Stimulated activated naive CD4-positive, alpha-beta T cell (primary cell): Measurements from ENCODE around the gene MLYCD.
"Not testable (repeated sequence)": the region's sequence is repeated elsewhere in the genome, so short reads cannot be mapped to it uniquely, and the experiment has no call there.

Experiments
- DNase-seq, 6 experiments: peaks; one replicate each; lab custom pipeline; 2025; lab: John Stamatoyannopoulos, UW

The MLYCD gene

GRCh38 chr16:83940630-83941378 is 41.9 kb downstream of the MLYCD start:
- no peak for DNase-seq

- DNase-seq, result not testable (repeated sequence)
Observed at GRCh38 chr16:83941546-83941945, 42.6 kb downstream of the MLYCD start.

DNA sequence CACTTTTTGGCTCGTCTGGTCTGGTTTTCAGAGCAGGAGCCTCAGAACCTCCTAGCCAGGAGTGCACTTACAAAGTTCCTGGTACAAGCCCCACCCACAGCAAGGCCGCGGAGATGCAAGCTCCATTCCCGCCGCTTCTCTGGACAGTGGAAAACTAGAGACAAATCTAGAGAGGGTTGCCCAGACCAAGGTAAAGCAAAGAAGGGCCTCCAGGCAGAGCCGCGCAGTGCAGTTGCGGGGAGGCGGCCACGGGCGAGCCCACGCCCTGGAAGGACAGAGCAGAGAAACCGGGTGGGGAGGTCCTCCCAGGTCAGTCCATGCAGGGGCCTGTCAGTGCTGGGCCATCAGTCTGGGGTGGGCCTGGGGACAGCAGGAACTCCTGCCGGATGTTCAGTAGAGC is 43.2 kb downstream of the MLYCD start:
- no peak for DNase-seq

DNA sequence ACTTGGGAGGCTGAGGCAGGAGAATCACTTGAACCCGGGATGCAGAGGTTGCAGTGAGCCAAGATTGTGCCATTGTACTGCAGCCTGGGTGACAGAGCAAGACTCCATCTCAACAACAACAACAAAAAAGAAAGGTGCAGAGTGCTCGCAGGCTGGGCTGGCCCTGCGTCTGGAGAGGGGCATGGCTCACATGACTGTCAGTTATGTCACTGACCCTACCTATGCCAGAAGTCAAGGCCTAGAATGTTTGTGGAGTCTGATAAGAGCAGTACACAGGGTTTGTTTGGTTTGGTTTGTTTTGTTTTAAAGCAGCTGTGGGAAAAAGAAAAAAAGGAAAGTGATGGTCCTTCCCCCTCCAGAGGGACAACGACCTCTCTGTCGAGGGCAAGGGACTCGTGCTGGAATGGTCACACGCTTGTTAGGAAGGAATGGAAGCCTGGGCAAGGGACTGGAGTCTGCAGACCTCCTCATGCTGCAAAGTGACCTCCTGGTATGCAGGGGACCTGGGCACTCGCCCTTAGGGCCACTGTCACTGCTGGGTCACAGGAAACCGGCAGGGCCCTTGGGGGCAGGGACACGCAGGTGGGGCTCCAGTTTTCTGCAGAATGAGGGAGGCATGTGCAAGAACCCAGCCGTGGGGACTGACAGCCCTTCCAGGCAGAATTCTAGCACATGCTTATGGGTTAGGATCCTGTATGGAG is 44.0 kb downstream of the MLYCD start:
- DNase-seq, result no peak

DNA sequence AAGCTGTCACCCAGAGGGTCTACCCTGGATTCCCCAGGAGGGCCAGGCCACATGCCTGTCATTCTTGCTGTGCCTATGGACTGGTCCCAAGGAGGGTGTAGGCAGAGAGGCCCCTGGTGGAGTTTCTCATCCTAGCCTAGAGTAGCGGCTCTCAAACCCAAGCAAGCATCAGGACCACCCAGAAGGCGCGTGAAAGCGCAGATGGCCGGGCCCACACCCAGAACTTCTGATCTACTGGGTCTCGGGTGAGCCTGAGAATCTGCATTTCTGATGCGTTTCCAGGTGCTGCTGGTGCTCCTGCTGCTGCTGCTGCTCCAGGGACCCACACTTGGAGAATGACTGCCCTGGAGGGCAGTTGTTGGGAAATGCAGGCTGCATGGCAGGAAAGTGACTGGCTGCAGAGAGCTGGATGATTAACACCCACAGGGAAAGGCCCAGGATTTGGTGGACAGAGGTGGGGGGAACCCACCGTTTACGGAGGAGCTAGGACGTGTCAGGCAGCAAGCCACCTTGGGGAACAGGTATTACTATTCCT is 44.7 kb downstream of the MLYCD start:
- no peak for DNase-seq

DNA sequence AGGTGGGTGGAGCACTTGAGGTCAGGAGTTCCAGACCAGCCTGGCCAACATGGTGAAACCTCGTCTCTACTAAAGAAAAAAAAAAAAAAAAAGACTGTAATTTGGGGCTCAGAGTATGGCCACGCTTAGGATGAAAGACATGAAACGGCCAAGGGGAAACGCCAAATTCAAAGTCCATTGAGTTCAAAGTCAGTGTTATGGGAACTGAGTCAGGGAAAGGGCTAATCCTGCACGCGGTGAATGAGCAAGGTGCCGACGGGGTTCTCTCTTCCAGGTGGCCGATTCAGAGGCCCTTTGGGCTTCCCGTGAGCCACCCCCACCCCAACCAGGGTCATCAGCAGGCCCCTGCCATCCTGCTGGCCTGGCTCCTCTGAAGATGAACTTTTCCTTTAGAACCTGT is 46.7 kb downstream of the MLYCD start:
- no peak for DNase-seq

DNA sequence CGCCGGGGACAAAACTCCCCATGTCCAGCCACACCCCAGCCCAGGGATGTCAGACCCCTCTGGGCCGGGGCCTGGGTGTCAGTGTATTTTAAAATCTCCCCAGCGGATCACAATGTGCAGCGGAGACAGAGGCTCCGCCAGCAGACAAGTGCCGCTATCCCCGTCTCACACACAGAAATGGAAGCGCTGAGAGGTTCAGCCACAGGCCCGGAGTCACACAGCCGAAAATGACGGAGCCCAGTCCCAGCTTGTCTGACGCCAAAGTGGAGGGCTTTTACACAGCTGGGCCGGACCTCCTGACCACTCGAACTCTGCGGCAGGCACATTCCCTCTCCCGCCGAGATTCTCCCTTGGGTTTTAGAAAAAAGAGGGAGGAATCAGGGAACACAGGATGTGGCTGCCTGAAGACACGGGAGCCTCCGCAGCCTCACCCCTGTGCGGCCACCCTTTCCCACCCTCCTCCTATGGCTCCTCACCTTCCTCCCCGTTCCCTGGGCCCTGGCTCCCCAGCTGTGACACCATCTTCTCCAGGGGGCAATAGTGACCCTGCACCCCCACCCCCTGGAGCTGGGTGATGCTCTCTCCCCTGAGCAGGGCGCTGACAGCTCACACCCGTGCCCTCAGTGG is 47.4 kb downstream of the MLYCD start:
- no peak for DNase-seq

DNA sequence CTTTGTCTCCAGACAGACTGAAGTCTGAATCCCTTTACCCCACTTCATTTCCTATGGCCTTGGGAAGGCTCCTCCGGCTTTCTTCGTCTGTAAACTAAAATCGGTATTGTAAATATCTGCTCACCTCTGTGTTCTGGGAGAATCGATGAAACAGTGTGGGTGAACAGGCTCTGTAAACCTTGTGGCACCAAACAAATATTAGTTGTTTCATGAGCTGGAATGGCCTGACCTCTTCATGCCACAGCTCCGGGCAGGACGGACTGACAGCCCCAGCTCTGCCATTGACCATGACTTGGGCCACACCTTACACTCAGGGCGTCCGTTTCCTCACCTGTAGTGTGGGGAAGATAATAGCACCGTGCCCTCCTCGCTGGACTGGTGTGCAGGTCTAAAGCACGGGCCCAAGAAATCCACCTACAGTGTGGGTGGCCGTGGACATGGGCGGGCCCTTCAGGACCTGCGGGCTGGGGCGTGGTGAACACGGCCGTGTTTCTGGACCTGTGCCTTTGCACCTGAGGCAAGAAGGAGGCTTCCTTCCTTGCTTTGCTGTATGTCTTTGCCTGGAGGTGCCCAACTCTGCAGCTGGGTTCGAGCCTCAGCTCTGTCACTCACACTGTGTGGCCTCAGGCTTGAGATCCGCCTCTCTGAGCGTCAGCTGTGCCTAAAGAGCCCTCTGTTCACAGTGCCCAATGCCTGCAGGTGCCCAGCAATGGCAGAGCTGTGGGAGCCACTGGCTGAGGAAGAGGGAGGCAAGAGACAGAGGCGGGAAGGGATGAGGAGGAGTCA is 48.1 kb downstream of the MLYCD start:
- DNase-seq, result no peak

- DNase-seq, result no peak
Observed at GRCh38 chr16:83947642-83948234, 48.8 kb downstream of the MLYCD start.

- DNase-seq, result no peak
Observed at GRCh38 chr16:83948914-83949723, 50.2 kb downstream of the MLYCD start.

GRCh38 chr16:83949724-83950001 is 50.7 kb downstream of the MLYCD start:
- no peak for DNase-seq

DNA sequence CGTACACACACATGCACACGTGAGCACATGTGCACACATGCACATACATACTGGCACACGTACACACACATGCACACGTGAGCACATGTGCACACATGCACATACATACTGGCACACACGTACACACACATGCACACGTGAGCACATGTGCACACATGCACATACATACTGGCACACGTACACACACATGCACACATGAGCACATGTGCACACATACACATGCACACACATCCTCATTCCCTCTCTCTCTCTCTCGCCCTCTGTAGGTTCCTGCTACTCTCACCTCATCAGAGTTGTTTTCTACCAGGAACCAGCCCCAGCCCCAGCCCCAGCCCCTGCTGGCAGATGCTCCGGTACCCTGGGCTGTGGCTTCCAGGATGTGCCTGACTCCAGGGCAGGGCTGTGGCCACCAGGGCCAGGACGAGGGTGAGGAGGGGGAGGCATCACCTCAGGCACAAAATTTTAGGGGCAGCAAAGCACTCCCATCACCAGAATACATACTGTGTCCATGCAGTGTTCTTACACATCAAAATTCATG is 52.0 kb downstream of the MLYCD start:
- DNase-seq, result not testable (repeated sequence)

DNA sequence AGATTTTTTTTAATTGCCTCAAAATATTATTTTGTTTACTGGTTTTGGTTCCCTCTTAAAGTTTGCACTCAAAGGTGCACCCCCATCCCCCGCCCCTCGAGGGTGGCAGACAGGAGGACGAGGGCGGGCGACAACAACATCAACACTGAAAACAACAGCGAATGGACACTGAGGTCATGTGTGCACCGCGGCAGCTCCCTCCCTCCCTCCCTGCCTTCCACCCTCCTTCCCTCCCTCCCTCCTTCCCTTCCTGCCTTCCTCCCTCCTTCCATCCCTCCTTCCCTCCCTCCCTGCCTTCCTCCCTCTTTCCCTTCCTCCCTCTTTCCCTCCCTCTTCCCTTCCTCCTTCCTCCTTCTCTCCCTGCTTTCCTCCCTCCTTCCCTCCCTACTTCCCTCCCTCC is 52.6 kb downstream of the MLYCD start:
- DNase-seq, result no peak

- no peak for DNase-seq
Observed at GRCh38 chr16:83952587-83952939, 53.6 kb downstream of the MLYCD start.

DNA sequence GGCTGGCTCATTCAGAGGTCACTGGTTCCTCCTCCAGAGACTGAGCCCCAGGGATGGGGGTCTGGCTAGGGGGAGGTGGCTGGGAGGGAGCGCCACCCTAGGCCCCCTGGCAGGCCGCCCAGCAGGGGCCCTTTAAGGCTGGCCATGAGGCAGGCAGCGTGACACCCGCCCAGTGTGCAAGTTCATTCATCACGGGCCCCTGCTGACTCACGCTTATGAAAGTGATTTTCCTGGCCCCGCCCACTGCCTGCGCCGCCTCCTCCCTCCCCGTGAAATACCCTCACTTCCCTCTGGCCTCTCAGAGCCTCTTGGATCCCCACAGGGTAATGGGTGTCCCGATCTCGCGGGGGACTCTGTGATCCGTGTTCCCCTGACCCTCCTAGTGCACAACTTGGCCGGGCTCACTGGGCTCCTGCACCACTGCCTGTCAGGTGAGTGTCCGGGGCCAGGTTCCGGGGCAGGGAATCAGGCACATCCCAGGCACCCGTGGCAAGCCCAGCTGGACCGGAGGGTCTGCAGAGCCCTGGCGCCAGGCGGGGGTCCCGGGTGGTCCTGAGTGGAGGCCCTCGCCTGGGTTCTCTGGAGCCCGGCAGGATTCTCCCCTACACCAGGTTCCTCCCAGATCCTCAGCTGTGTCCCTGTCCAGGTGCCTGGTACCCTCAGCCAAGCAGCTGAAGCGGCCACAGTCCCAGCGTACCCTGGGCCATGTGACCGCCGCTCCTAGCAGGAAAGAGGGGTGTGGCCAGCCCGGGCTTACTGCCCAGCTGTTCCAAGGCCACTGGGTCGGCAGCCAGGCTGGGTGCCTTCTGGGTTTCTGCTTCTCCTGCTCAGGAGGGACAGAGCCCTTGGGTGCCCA is 54.3 kb downstream of the MLYCD start, which contains the start of gene OSGIN1:
TSS of gene OSGIN1 (plus strand) at position 301 of the 856 bp plus-strand sequence. CDS start 4,432 bp downstream, outside the sequence.
- peak in 2 of 6 experiments; percentile 7 to 8 for DNase-seq

- DNase-seq, result peak in 2 of 6 experiments; percentile 6 to 16
Observed at GRCh38 chr16:83953796-83954576, 55.1 kb downstream of the MLYCD start.

GRCh38 chr16:83954577-83955016 is 55.7 kb downstream of the MLYCD start:
- no peak for DNase-seq

DNA sequence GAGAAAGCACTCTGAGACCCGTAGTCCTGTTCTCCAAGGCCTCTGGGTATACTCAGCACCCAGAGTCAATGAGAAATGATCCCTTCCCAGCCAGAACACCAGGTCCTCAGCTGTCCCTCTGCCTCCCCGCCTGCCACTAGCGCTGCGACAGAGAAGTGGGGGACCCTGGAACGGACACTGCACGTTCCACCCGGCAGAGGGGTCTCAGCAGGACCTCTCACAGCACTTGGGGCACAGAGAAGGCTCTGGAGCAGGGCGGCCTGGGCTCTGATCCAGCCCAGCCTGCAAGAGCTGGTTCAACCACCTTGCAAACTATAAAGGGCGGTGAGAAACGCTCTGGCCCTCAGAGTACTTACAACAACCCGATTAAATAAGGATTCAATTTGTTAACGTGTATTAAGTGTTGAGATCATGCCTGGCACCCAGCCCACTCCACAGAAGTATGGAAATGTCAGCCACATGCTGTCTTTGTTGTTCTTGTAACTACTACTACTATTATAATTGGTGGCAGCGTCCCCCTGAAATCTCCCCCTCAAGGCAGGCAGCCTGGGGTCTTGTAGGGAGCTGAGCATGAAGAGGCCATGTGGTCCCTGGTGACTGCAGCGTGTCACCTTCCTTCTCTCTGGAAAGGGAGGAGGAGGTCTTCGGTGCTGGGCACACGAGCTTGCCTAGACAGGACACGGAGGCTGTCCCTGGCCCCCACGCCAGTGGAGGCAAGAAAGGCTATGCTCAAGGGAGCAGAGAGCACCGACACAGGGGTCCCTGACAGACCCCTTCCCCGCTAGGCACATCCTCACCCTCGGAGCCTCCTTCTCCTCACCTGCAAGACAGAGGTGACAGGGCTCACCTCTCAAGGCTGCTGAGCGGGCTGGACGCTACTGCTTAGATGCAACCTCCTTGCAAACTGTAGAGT is 56.6 kb downstream of the MLYCD start:
- DNase-seq, result no peak
